H54 (cell line): ENCODE results near the gene FOS.
"Not testable (repeated sequence)": the region's sequence is repeated elsewhere in the genome, so short reads cannot be mapped to it uniquely, and the experiment has no call there.

Experiments
- DNase-seq: peaks from one replicate; pipeline ENCODE4 v3.0.0; 2011; ENCODE audit warnings: low spot score, mixed read lengths; ENCODE audit not compliant: insufficient read length
- FAIRE-seq: peaks from 3 replicates; lab custom pipeline; 2011; peaks lifted over from hg19 to GRCh38; lab: Jason Lieb, UNC
- POLR2A ChIP-seq: IDR thresholded peaks from 2 replicates; pipeline ENCODE4 v1.6.1; 2011; ENCODE audit warnings: low read depth, mild to moderate bottlenecking, low read length

The FOS gene

GRCh38 chr14:75278422-75279152, at the start of gene FOS:
FOS (plus strand) TSS chr14:75278828; CDS start chr14:75278983, 155 bp downstream.
- peak; percentile 94 for TF ChIP-seq POLR2A
- FAIRE-seq = no peak
- peak; percentile 78 for DNase-seq

- no peak for TF ChIP-seq POLR2A
- FAIRE-seq (no peak), DNase-seq (no peak)
Observed at GRCh38 chr14:75229661-75230139, 48.9 kb upstream of the FOS start.

GRCh38 chr14:75230140-75230792, 48.4 kb upstream of the FOS start:
- DNase-seq = no peak

GRCh38 chr14:75231320-75231719, 47.3 kb upstream of the FOS start:
- FAIRE-seq = no peak

More at GRCh38 chr14:75230140-75230792, 48.4 kb upstream of the FOS start:
- TF ChIP-seq POLR2A = no peak
- peak; percentile 15 for FAIRE-seq

DNA sequence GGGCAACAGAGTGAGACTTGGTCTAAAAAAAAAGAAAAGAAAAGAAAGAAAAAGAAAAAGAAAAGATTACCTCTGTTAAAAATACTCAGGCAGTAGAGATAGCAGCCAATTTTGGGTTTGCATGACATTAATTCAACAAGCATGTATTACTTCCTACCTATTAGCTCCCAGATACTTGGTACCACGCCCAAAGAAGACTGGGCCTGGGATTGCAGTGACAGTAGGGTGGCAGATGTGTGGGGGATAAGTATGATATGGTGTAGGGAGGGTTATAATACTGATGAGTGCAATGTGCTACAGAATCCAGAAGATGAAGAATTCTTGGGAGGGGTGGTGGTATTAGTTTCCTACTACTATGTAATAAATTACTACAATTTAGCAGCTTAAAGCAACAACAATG, 46.4 kb upstream of the FOS start:
- TF ChIP-seq POLR2A = no peak
- FAIRE-seq (no peak), DNase-seq (no peak)

More at GRCh38 chr14:75231320-75231719, 47.3 kb upstream of the FOS start:
- no peak for TF ChIP-seq POLR2A
- DNase-seq = no peak

DNA sequence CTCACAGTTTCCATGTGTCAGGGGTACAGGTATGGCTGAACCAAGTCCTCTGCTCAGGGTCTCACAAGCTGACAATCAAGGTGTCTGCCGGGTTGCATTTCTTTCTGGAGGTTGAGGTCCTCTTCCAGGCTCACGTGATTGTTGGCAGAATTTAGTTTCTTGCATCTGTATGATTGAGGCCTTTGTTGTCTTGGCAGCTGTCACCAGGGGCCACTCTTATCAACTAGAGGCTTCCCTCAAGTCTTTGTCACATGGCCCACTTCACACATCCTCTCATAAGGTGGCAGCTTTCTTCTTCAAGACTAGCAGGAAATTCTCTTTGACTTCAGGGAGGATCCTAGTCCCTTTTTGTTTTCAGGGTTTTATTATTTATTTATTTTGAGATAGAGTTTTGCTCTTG, 46.0 kb upstream of the FOS start:
- no peak for FAIRE-seq
- TF ChIP-seq POLR2A = no peak
- DNase-seq = no peak

GRCh38 chr14:75234173-75235115, 44.2 kb upstream of the FOS start:
- FAIRE-seq (peak; percentile 65), DNase-seq (peak; percentile 42)
- no peak for TF ChIP-seq POLR2A

GRCh38 chr14:75235198-75235597, 43.4 kb upstream of the FOS start:
- not testable (repeated sequence) for FAIRE-seq, DNase-seq

GRCh38 chr14:75236467-75236866, 42.2 kb upstream of the FOS start:
- DNase-seq (no peak), FAIRE-seq (no peak)
- TF ChIP-seq POLR2A = no peak

GRCh38 chr14:75236901-75237419, 41.7 kb upstream of the FOS start:
- no peak for FAIRE-seq
- no peak for TF ChIP-seq POLR2A
- DNase-seq = no peak

GRCh38 chr14:75238756-75239455, 39.7 kb upstream of the FOS start:
- no peak for TF ChIP-seq POLR2A
- no peak for DNase-seq
- no peak for FAIRE-seq

- DNase-seq (no peak), FAIRE-seq (no peak)
- no peak for TF ChIP-seq POLR2A
Observed at GRCh38 chr14:75240781-75241180, 37.8 kb upstream of the FOS start.
